ENCODE results near the gene PRND.

PRND gene, protein sequence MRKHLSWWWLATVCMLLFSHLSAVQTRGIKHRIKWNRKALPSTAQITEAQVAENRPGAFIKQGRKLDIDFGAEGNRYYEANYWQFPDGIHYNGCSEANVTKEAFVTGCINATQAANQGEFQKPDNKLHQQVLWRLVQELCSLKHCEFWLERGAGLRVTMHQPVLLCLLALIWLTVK

GRCh38 chr20:4721719-4722118, at the start of gene PRND:
Gene PRND (plus strand): TSS chr20:4721909. CDS start chr20:4724552, 2,643 bp downstream.
- peak within 1 kb of the TSS in 3 of 5 donors; percentile 16 to 33 (median 17) for H3K4me3 ChIP-seq (ENCODE audit: low read depth in 1 of 5, low read length in 5 of 5)
- no peak within 1 kb of the TSS for H3K27ac ChIP-seq (ENCODE audit: low read depth, low read length)
- no peak within 1 kb of the TSS for H3K9ac ChIP-seq (ENCODE audit: low read length in 5 of 5)
- no peaks in the 10 kb centered on the region for H3K36me3 ChIP-seq (ENCODE audit: control insufficient read depth in 5 of 5, insufficient read depth in 5 of 5, low read length in 5 of 5)
- no peaks in the 10 kb centered on the region for H3K27me3 ChIP-seq (ENCODE audit: control insufficient read depth in 5 of 5, insufficient read depth in 4 of 5, low read length in 5 of 5)
- no peaks in the 10 kb centered on the region for H3K9me3 ChIP-seq (ENCODE audit: control insufficient read depth in 5 of 5, low read length in 5 of 5)
- peaks cover 3 to 16% (median 15%) of the 10 kb centered on the region in 5 donors for H3K4me1 ChIP-seq (ENCODE audit: control insufficient read depth in 5 of 5, insufficient read depth in 5 of 5, low read length in 5 of 5)

- H3K27me3 ChIP-seq (ENCODE audit: control insufficient read depth in 5 of 5, insufficient read depth in 4 of 5, low read length in 5 of 5) = no peaks in the 10 kb centered on the region
- no peaks in the 10 kb centered on the region for H3K9me3 ChIP-seq (ENCODE audit: control insufficient read depth in 5 of 5, low read length in 5 of 5)
- H3K4me1 ChIP-seq (ENCODE audit: control insufficient read depth in 5 of 5, insufficient read depth in 5 of 5, low read length in 5 of 5) = peaks cover 0 to 5% (median 0%) of the 10 kb centered on the region in 5 donors
- no peak overlapping the region for H3K27ac ChIP-seq (ENCODE audit: low read depth, low read length)
- no peak overlapping the region for H3K9ac ChIP-seq (ENCODE audit: low read length in 5 of 5)
- H3K4me3 ChIP-seq (ENCODE audit: low read depth in 1 of 5, low read length in 5 of 5) = no peak overlapping the region
- no peaks in the 10 kb centered on the region for H3K36me3 ChIP-seq (ENCODE audit: control insufficient read depth in 5 of 5, insufficient read depth in 5 of 5, low read length in 5 of 5)
Measured at GRCh38 chr20:4672948-4673347, 48.8 kb upstream of the PRND start.

- no peak overlapping the region for H3K4me3 ChIP-seq (ENCODE audit: low read depth in 1 of 5, low read length in 5 of 5)
- no peaks in the 10 kb centered on the region for H3K27me3 ChIP-seq (ENCODE audit: control insufficient read depth in 5 of 5, insufficient read depth in 4 of 5, low read length in 5 of 5)
- H3K4me1 ChIP-seq (ENCODE audit: control insufficient read depth in 5 of 5, insufficient read depth in 5 of 5, low read length in 5 of 5) = peaks cover 0 to 5% (median 0%) of the 10 kb centered on the region in 5 donors
- H3K27ac ChIP-seq (ENCODE audit: low read depth, low read length) = no peak overlapping the region
- H3K9ac ChIP-seq (ENCODE audit: low read length in 5 of 5) = no peak overlapping the region
- no peaks in the 10 kb centered on the region for H3K9me3 ChIP-seq (ENCODE audit: control insufficient read depth in 5 of 5, low read length in 5 of 5)
- H3K36me3 ChIP-seq (ENCODE audit: control insufficient read depth in 5 of 5, insufficient read depth in 5 of 5, low read length in 5 of 5) = no peaks in the 10 kb centered on the region
Measured at GRCh38 chr20:4673371-4674001, 48.2 kb upstream of the PRND start.

GRCh38 chr20:4674672-4675071, 47.0 kb upstream of the PRND start:
- no peaks in the 10 kb centered on the region for H3K27me3 ChIP-seq (ENCODE audit: control insufficient read depth in 5 of 5, insufficient read depth in 4 of 5, low read length in 5 of 5)
- no peak overlapping the region for H3K4me3 ChIP-seq (ENCODE audit: low read depth in 1 of 5, low read length in 5 of 5)
- H3K4me1 ChIP-seq (ENCODE audit: control insufficient read depth in 5 of 5, insufficient read depth in 5 of 5, low read length in 5 of 5) = peaks cover 0 to 5% (median 0%) of the 10 kb centered on the region in 5 donors
- H3K36me3 ChIP-seq (ENCODE audit: control insufficient read depth in 5 of 5, insufficient read depth in 5 of 5, low read length in 5 of 5) = no peaks in the 10 kb centered on the region
- H3K27ac ChIP-seq (ENCODE audit: low read depth, low read length) = no peak overlapping the region
- no peak overlapping the region for H3K9ac ChIP-seq (ENCODE audit: low read length in 5 of 5)
- H3K9me3 ChIP-seq (ENCODE audit: control insufficient read depth in 5 of 5, low read length in 5 of 5) = no peaks in the 10 kb centered on the region

GRCh38 chr20:4677846-4678245, 43.9 kb upstream of the PRND start:
- Histone ChIP-seq H3K4me3 (ENCODE audit: low read depth in 1 of 5, low read length in 5 of 5) (no peak overlapping the region), H3K27me3 (ENCODE audit: control insufficient read depth in 5 of 5, insufficient read depth in 4 of 5, low read length in 5 of 5) (no peaks in the 10 kb centered on the region), H3K36me3 (ENCODE audit: control insufficient read depth in 5 of 5, insufficient read depth in 5 of 5, low read length in 5 of 5) (no peaks in the 10 kb centered on the region), H3K4me1 (ENCODE audit: control insufficient read depth in 5 of 5, insufficient read depth in 5 of 5, low read length in 5 of 5) (peaks cover 0 to 13% (median 0%) of the 10 kb centered on the region in 5 donors), H3K9ac (ENCODE audit: low read length in 5 of 5) (no peak overlapping the region), H3K27ac (ENCODE audit: low read depth, low read length) (no peak overlapping the region), H3K9me3 (ENCODE audit: control insufficient read depth in 5 of 5, low read length in 5 of 5) (no peaks in the 10 kb centered on the region)

DNA sequence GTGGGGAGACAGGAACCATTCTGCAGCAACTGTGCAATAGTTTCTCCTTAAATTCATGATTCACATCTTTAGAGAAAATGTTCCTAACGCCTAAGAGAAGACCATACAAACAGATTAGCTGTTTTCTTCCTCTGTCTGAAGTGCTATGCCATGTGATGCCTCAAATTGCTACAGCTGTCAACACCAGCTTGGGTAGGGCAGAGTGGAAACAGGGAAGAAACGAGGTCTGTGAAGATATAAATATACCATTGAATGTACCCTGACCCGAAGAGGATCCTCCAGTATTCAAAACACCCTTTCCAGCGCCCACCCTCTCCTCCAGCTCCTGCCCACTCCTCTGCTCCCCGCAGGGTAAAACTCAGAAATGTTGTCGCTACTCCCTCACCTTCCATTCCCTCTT, 40.3 kb upstream of the PRND start:
- no peaks in the 10 kb centered on the region for H3K9me3 ChIP-seq (ENCODE audit: control insufficient read depth in 5 of 5, low read length in 5 of 5)
- no peak overlapping the region for H3K27ac ChIP-seq (ENCODE audit: low read depth, low read length)
- H3K4me1 ChIP-seq (ENCODE audit: control insufficient read depth in 5 of 5, insufficient read depth in 5 of 5, low read length in 5 of 5) = peaks cover 0 to 23% (median 9%) of the 10 kb centered on the region in 5 donors
- H3K9ac ChIP-seq (ENCODE audit: low read length in 5 of 5) = no peak overlapping the region
- no peaks in the 10 kb centered on the region for H3K36me3 ChIP-seq (ENCODE audit: control insufficient read depth in 5 of 5, insufficient read depth in 5 of 5, low read length in 5 of 5)
- H3K27me3 ChIP-seq (ENCODE audit: control insufficient read depth in 5 of 5, insufficient read depth in 4 of 5, low read length in 5 of 5) = no peaks in the 10 kb centered on the region
- H3K4me3 ChIP-seq (ENCODE audit: low read depth in 1 of 5, low read length in 5 of 5) = no peak overlapping the region

DNA sequence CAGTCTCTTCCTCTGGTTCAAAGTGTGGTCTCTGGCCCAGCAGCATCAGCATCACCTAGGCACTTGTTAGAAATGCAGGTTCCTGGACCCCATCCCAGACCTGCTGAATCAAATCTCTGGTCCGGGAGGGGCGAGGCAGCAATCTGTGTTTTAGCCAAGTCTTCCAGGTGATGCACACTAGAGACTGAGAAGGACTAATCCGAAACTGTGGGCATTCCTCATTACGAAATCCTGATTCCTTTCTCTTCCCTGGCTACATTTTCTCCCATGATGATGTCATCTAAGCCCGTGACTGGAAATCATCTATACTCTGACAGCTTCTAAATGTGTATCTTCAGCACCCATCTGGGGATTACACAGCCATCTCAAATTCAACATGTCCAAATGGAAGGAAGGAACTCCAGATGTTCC, 39.7 kb upstream of the PRND start:
- Histone ChIP-seq H3K4me1 (ENCODE audit: control insufficient read depth in 5 of 5, insufficient read depth in 5 of 5, low read length in 5 of 5) (peaks cover 0 to 23% (median 9%) of the 10 kb centered on the region in 5 donors), H3K27me3 (ENCODE audit: control insufficient read depth in 5 of 5, insufficient read depth in 4 of 5, low read length in 5 of 5) (no peaks in the 10 kb centered on the region), H3K27ac (ENCODE audit: low read depth, low read length) (no peak overlapping the region), H3K36me3 (ENCODE audit: control insufficient read depth in 5 of 5, insufficient read depth in 5 of 5, low read length in 5 of 5) (no peaks in the 10 kb centered on the region), H3K9me3 (ENCODE audit: control insufficient read depth in 5 of 5, low read length in 5 of 5) (no peaks in the 10 kb centered on the region), H3K4me3 (ENCODE audit: low read depth in 1 of 5, low read length in 5 of 5) (no peak overlapping the region), H3K9ac (ENCODE audit: low read length in 5 of 5) (no peak overlapping the region)

GRCh38 chr20:4682682-4683081, 39.0 kb upstream of the PRND start:
- H3K27me3 ChIP-seq (ENCODE audit: control insufficient read depth in 5 of 5, insufficient read depth in 4 of 5, low read length in 5 of 5) = no peaks in the 10 kb centered on the region
- peaks cover 0 to 29% (median 15%) of the 10 kb centered on the region in 5 donors for H3K4me1 ChIP-seq (ENCODE audit: control insufficient read depth in 5 of 5, insufficient read depth in 5 of 5, low read length in 5 of 5)
- no peaks in the 10 kb centered on the region for H3K9me3 ChIP-seq (ENCODE audit: control insufficient read depth in 5 of 5, low read length in 5 of 5)
- H3K4me3 ChIP-seq (ENCODE audit: low read depth in 1 of 5, low read length in 5 of 5) = no peak overlapping the region
- no peak overlapping the region for H3K27ac ChIP-seq (ENCODE audit: low read depth, low read length)
- H3K36me3 ChIP-seq (ENCODE audit: control insufficient read depth in 5 of 5, insufficient read depth in 5 of 5, low read length in 5 of 5) = no peaks in the 10 kb centered on the region
- H3K9ac ChIP-seq (ENCODE audit: low read length in 5 of 5) = no peak overlapping the region

DNA sequence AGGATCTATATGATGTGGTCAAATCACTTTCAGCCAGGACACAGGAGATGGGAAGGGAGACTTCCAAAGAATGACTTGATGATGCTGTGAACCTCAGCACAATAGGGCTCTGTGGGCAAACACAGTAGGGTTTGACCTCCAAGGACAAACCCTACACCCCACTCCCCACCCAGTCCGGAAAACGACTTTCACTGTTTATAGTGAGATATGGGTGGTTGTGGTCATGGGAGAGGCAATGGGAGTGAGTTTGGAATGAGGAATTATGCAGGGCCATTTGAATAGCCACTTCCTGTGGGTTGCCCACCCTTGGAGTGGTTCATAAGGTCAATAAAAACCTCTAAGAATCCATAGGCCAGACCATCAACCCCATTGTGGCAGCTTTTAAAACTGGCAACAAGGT, 38.4 kb upstream of the PRND start:
- Histone ChIP-seq H3K9me3 (ENCODE audit: control insufficient read depth in 5 of 5, low read length in 5 of 5) (no peaks in the 10 kb centered on the region), H3K9ac (ENCODE audit: low read length in 5 of 5) (no peak overlapping the region), H3K4me3 (ENCODE audit: low read depth in 1 of 5, low read length in 5 of 5) (no peak overlapping the region), H3K27me3 (ENCODE audit: control insufficient read depth in 5 of 5, insufficient read depth in 4 of 5, low read length in 5 of 5) (no peaks in the 10 kb centered on the region), H3K36me3 (ENCODE audit: control insufficient read depth in 5 of 5, insufficient read depth in 5 of 5, low read length in 5 of 5) (no peaks in the 10 kb centered on the region), H3K27ac (ENCODE audit: low read depth, low read length) (no peak overlapping the region), H3K4me1 (ENCODE audit: control insufficient read depth in 5 of 5, insufficient read depth in 5 of 5, low read length in 5 of 5) (peaks cover 0 to 34% (median 21%) of the 10 kb centered on the region in 5 donors)

- Histone ChIP-seq H3K4me1 (ENCODE audit: control insufficient read depth in 5 of 5, insufficient read depth in 5 of 5, low read length in 5 of 5) (peaks cover 0 to 45% (median 35%) of the 10 kb centered on the region in 5 donors), H3K4me3 (ENCODE audit: low read depth in 1 of 5, low read length in 5 of 5) (no peak overlapping the region), H3K9ac (ENCODE audit: low read length in 5 of 5) (no peak overlapping the region), H3K36me3 (ENCODE audit: control insufficient read depth in 5 of 5, insufficient read depth in 5 of 5, low read length in 5 of 5) (no peaks in the 10 kb centered on the region), H3K27me3 (ENCODE audit: control insufficient read depth in 5 of 5, insufficient read depth in 4 of 5, low read length in 5 of 5) (no peaks in the 10 kb centered on the region), H3K27ac (ENCODE audit: low read depth, low read length) (peak overlapping the region; percentile 93), H3K9me3 (ENCODE audit: control insufficient read depth in 5 of 5, low read length in 5 of 5) (no peaks in the 10 kb centered on the region)
Measured at GRCh38 chr20:4684837-4685413, 36.8 kb upstream of the PRND start.

Data from subcutaneous abdominal adipose tissue (tissue), 5 donors.